A549 (cell line): ENCODE results near the gene SLITRK2. TPM values are rescaled to one million over a fixed set of nuclear protein-coding genes. Genes with fewer than 3 reads are reported as not detected.

ENCODE experiments used
- ATAC-seq, 2 experiments: fragments of 200-7000 bp in 1 of 2; fragments of >200 bp in 1 of 2; cut with Nextera tagmentation in 1 of 2; cut with Tn5 transposase in 1 of 2; 3 replicates each; pipeline versions ENCODE4 v1.8.0 to v1.9.1; 2018 to 2020; ENCODE audit warnings: mild to moderate bottlenecking in 1 of 2, moderate library complexity in 1 of 2
- CTCF ChIA-PET: fragments of 300-600 bp; sonication (Branson Sonifier 250); formaldehyde crosslinking; extraction: SDS; loops from one replicate; lab custom pipeline; 2021; ENCODE audit warnings: antibody characterized with exemption, inconsistent platforms; lab: Yijun Ruan, JAX
- POLR2A ChIA-PET: fragments of 350-600 bp; formaldehyde crosslinking; extraction: SDS; loops from one replicate; lab custom pipeline; 2021; ENCODE audit warnings: antibody characterized with exemption, inconsistent platforms; lab: Yijun Ruan, JAX
- DNase-seq, 2 experiments: peaks; one replicate each; pipeline versions ENCODE4 v3.0.0 to v3.0.0-alpha.2; 2011 to 2016; ENCODE audit warnings: low read depth in 1 of 2, low spot score in 1 of 2
- FAIRE-seq: peaks from 2 replicates; lab custom pipeline; 2011; peaks lifted over from hg19 to GRCh38; lab: Jason Lieb, UNC
- H3K27ac ChIP-seq, 2 experiments: fragments of >200 bp; sonication (Bioruptor Twin); formaldehyde crosslinking; 3 replicates each; pipeline ENCODE4 v1.5.1; 2016 to 2017
- H3K4me1 ChIP-seq: fragments of >200 bp; sonication (Bioruptor Twin); formaldehyde crosslinking; 3 replicates; pipeline ENCODE4 v1.6.1; 2016
- H3K4me2 ChIP-seq: fragments of >200 bp; sonication (Bioruptor Twin); formaldehyde crosslinking; 3 replicates; pipeline ENCODE4 v1.6.1; 2016
- H3K4me3 ChIP-seq: fragments of >200 bp; sonication (Bioruptor Twin); formaldehyde crosslinking; 3 replicates; pipeline ENCODE4 v1.5.1; 2016
- H3K9me3 ChIP-seq: fragments of >200 bp; sonication (Bioruptor Twin); formaldehyde crosslinking; 3 replicates; pipeline ENCODE4 v1.6.1; 2016
- CBX8 ChIP-seq: fragments of 200-600 bp; sonication (generic); IDR thresholded peaks from 2 replicates; pipeline ENCODE4 v1.6.1; 2016
- CHD4 ChIP-seq: fragments of 200-600 bp; sonication (generic); IDR thresholded peaks from 2 replicates; pipeline ENCODE4 v1.6.1; 2016; ENCODE audit warnings: antibody characterized with exemption, mild to moderate bottlenecking, borderline replicate concordance
- CTCF ChIP-seq: fragments of >200 bp; sonication (Bioruptor Twin); formaldehyde crosslinking; IDR thresholded peaks from 3 replicates; pipeline ENCODE4 v1.5.1; 2016
- FOSB ChIP-seq: fragments of 250-450 bp; sonication (Bioruptor Pico); IDR thresholded peaks from 2 replicates; pipeline ENCODE4 v1.5.0; 2020; ENCODE audit warnings: mild to moderate bottlenecking, moderate library complexity
- GATA3 ChIP-seq: IDR thresholded peaks from 2 replicates; pipeline ENCODE4 v1.6.1; 2012; ENCODE audit warnings: borderline replicate concordance
- HDAC2 ChIP-seq: fragments of 200-600 bp; sonication (generic); IDR thresholded peaks from 2 replicates; pipeline ENCODE4 v1.6.1; 2016
- HES2 ChIP-seq: fragments of >200 bp; sonication (Bioruptor Twin); formaldehyde crosslinking; IDR thresholded peaks from 2 replicates; pipeline ENCODE4 v1.6.1; 2016
- HMGXB4 ChIP-seq: fragments of 250-450 bp; sonication (Bioruptor Pico); IDR thresholded peaks from 2 replicates; pipeline ENCODE4 v1.5.0; 2021; ENCODE audit warnings: mild to moderate bottlenecking, moderate library complexity, borderline replicate concordance
- HOXA7 ChIP-seq: fragments of 250-450 bp; sonication (Bioruptor Pico); IDR thresholded peaks from 2 replicates; pipeline ENCODE4 v1.5.0; 2020; ENCODE audit warnings: mild to moderate bottlenecking, moderate library complexity
- JUNB ChIP-seq: fragments of >200 bp; sonication (Bioruptor Twin); formaldehyde crosslinking; IDR thresholded peaks from 2 replicates; pipeline ENCODE4 v1.6.1; 2016
- KDM1A ChIP-seq: fragments of 200-600 bp; sonication (generic); IDR thresholded peaks from 2 replicates; pipeline ENCODE4 v1.6.1; 2016; ENCODE audit warnings: low read depth, mild to moderate bottlenecking
- MAX ChIP-seq: IDR thresholded peaks from 2 replicates; pipeline ENCODE4 v1.6.1; 2012
- POLR2A ChIP-seq: IDR thresholded peaks from 2 replicates; pipeline ENCODE4 v1.6.1; 2012; ENCODE audit warnings: mild to moderate bottlenecking, low read length
- RAD21 ChIP-seq, 2 experiments: fragments of >200 bp in 1 of 2; sonication (Bioruptor Twin) in 1 of 2; formaldehyde crosslinking in 1 of 2; IDR thresholded peaks in 1 of 2; conservative IDR thresholded peaks in 1 of 2; 2 replicates in 1 of 2; 3 replicates in 1 of 2; pipeline ENCODE4 v1.6.1; 2012 to 2018; ENCODE audit warnings: inconsistent platforms in 1 of 2
- SMC3 ChIP-seq: fragments of >200 bp; sonication (Bioruptor Twin); formaldehyde crosslinking; IDR thresholded peaks from 3 replicates; pipeline ENCODE4 v1.6.1; 2018; ENCODE audit warnings: inconsistent platforms
- ZFP36 ChIP-seq: fragments of 450-650 bp; IDR thresholded peaks from 2 replicates; pipeline ENCODE4 v1.6.1; 2014; ENCODE audit warnings: borderline replicate concordance; ENCODE audit not compliant: partially characterized antibody
- WGBS: methylation state at CpG from one replicate; pipeline ENCODE4 v1.1.6; 2017; ENCODE audit errors: missing lambda C conversion rate; 5-methylcytosine and 5-hydroxymethylcytosine counted together
- polyA plus RNA-seq, 4 experiments: library from polyadenylated mRNA; depleted of rRNA in 3 of 4; stranded (reverse); fragments of >200 nt; fragmentation: RNase III in 1 of 4; extraction: RNeasy Plus Mini Kit Qiagen cat#74134 plus additional on column Dnase treatment in 1 of 4; gene quantifications; 2 replicates in 3 of 4; 3 replicates in 1 of 4; pipeline ENCODE4 v1.2.3, GENCODE V29; 2011 to 2017
- TF ChIP-seq, protein P1 (sequence below): IDR thresholded peaks from 2 replicates; pipeline ENCODE4 v1.6.1; 2012; ENCODE audit warnings: low read depth, borderline replicate concordance
- TF ChIP-seq, protein P2 (sequence below): IDR thresholded peaks from 2 replicates; pipeline ENCODE4 v1.6.1; 2012

Gene SLITRK2
- polyA plus RNA-seq, 2 of the 4 experiments (the other 2 are of a cell fraction) = not detected

DNA sequence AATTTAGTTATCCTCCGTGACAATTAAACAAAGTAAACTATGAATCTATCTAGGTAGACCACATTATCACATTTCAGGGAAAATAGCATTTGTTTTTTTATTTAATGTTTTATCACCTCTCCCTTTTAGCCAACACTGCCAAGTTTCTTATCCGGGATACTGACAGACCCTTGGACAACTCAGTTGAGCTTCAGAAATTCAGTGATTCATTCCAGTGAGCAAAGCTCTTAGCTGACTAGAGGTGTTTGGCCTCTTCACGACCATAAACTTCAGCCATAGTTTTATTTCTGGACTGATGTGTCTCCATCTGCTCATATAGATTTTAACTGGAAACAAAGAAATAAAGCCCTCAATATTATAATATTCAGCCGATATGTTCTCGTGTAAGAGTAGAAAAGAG, 15.2 kb downstream of the SLITRK2 start:
- FAIRE-seq (no peak), DNase-seq (no peak)

DNA sequence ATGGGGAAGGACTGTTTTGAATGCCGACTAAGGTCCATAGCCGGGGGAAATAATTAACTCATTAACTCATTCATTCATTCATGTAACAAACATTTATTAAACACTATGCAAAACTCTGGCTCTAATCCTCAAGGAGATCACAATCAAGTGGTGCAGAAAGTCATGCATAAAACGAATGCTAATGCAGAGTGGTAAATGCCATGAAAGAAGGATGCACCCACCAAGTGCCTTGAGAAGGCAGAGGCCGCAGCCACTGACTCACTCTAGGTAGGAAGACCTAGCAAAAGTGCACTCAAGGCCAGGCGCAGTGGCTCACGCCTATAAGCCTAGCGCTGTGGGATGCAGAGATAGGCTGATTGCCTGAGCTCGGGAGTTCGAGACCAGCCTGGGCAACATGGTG, 22.9 kb downstream of the SLITRK2 start:
- no peaks in the 10 kb centered on the region for H3K9me3 ChIP-seq
- no peak overlapping the region for H3K27ac ChIP-seq
- TF ChIP-seq HES2 = no peak
- no peak for TF ChIP-seq HDAC2
- no peak for TF ChIP-seq CHD4
- TF ChIP-seq RAD21 (conservative IDR thresholded peaks at IDR 0.05 in 1 of 2, IDR thresholded peaks at IDR 0.05 in 1 of 2) = no peak
- TF ChIP-seq, protein P1, sequence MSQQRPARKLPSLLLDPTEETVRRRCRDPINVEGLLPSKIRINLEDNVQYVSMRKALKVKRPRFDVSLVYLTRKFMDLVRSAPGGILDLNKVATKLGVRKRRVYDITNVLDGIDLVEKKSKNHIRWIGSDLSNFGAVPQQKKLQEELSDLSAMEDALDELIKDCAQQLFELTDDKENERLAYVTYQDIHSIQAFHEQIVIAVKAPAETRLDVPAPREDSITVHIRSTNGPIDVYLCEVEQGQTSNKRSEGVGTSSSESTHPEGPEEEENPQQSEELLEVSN = no peak
- TF ChIP-seq POLR2A = no peak
- no peak for TF ChIP-seq ZFP36
- no peak for TF ChIP-seq MAX
- no peak for TF ChIP-seq CTCF
- no peak for TF ChIP-seq CBX8
- H3K4me3 ChIP-seq = no peak overlapping the region
- CTCF ChIA-PET = no interaction called here
- H3K4me2 ChIP-seq = no peak overlapping the region
- no peaks in the 10 kb centered on the region for H3K4me1 ChIP-seq
- ATAC-seq (no peak), FAIRE-seq (no peak), DNase-seq (no peak)
- 21% methylated on average over 9 of the region's 9 CpGs for WGBS
- POLR2A ChIA-PET = no interaction called here

More for the DNA sequence above, 15.2 kb downstream of the SLITRK2 start:
- ChIA-PET CTCF (no interaction called here), POLR2A (no interaction called here)
- no peaks in the 10 kb centered on the region for H3K4me1 ChIP-seq
- no peaks in the 10 kb centered on the region for H3K9me3 ChIP-seq
- no peak for ATAC-seq
- no peak overlapping the region for H3K4me3 ChIP-seq
- no peak overlapping the region for H3K27ac ChIP-seq
- WGBS = 8% methylated on average over 5 of the region's 5 CpGs
- H3K4me2 ChIP-seq = no peak overlapping the region
- TF ChIP-seq POLR2A (no peak), SMC3 (no peak), HOXA7 (CRISPR knock-in tag) (no peak), HES2 (no peak), KDM1A (no peak), HMGXB4 (CRISPR knock-in tag) (no peak), CTCF (no peak), FOSB (CRISPR knock-in tag) (no peak), GATA3 (no peak), ZFP36 (no peak), CBX8 (no peak), JUNB (no peak)
- TF ChIP-seq, protein P2, sequence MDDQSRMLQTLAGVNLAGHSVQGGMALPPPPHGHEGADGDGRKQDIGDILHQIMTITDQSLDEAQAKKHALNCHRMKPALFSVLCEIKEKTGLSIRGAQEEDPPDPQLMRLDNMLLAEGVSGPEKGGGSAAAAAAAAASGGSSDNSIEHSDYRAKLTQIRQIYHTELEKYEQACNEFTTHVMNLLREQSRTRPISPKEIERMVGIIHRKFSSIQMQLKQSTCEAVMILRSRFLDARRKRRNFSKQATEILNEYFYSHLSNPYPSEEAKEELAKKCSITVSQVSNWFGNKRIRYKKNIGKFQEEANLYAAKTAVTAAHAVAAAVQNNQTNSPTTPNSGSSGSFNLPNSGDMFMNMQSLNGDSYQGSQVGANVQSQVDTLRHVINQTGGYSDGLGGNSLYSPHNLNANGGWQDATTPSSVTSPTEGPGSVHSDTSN = no peak
